GM19438 (cell line): ENCODE results near the gene HS6ST2.

ENCODE experiments used
- ATAC-seq: cut with Tn5 transposase; IDR thresholded peaks from one replicate; pipeline ENCODE4 v1.9.1; 2021; ENCODE audit warnings: low read depth; ENCODE audit not compliant: unreplicated experiment

Gene HS6ST2

DNA sequence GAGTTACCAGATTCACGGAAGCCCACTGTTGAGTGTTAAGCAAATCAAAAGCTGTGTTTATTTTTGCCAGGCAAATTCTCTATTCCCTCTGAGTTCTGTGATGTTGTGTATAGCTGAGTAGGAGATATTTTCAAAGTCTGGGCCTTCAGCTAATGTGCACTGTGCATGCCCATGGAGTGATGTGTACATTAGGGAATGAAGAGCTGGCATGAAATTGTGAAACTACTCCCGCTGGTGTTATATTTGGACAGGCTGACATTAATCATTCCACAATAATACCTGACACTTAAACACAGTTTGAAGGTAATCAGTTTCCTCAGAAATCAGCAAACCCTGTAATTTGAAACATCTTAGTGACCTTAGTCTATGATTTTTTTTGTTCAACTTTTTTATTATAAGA lies 381.5 kb downstream of the HS6ST2 start:
- ATAC-seq: no peak
